ENCODE data around the gene RASGRP1. TPM values are rescaled to one million over a fixed set of nuclear protein-coding genes. Genes with fewer than 3 reads are reported as not detected.

The RASGRP1 gene
- total RNA-seq, 1 experiment from 2014 or later = 0.85 TPM

DNA sequence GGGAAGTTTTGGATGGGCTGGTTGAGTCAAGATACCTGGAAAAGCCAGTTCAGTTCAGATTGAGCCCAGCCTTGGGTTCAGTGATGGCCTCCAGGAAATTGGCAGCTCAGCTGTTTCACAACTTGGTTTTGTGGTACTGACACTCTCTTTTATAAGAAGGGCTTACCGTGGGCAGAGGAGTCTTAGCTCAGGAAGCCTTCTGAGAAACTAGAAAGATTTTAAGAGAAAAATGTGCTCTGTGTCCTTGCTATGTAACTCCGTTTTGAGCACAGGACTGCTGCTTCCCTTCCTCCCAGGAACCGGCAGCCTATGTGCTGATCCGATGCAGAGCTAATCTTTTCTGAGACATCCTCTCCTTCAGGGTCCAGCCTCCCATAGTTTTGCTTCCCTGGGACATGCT lies 46.6 kb upstream of the RASGRP1 start:
- H2BK120ac ChIP-seq (ENCODE audit: low read depth, low read length, poor library complexity, severe bottlenecking) = no peak overlapping the region
- WGBS (ENCODE audit: extremely low coverage, insufficient read length, low lambda C conversion rate) = no CpG with 5 or more reads among the region's 4 CpGs
- no peaks in the 10 kb centered on the region for H3K23me2 ChIP-seq (ENCODE audit: insufficient read length, low read depth, low read length, poor library complexity, severe bottlenecking)

More for the DNA sequence above, 46.6 kb upstream of the RASGRP1 start:
- Histone ChIP-seq H3K9ac (ENCODE audit: extremely low read depth, insufficient read length, low read length) (no peak overlapping the region), H4K8ac (replicated peaks; ENCODE audit: insufficient read length, low read depth, low read length) (no peak overlapping the region), H3K4me2 (ENCODE audit: insufficient read depth, insufficient read length, low read length) (no peak overlapping the region), H3K79me1 (ENCODE audit: insufficient read depth, low read depth, low read length, poor library complexity, severe bottlenecking) (no peaks in the 10 kb centered on the region), H3K79me2 (ENCODE audit: insufficient read depth, low read length) (no peaks in the 10 kb centered on the region), H3K4me1 (ENCODE audit: insufficient read depth, low read length) (0 out of 2 replicates have a peak, but pooled peaks cover 3% of the 10 kb centered on the region), H3K14ac (ENCODE audit: insufficient read depth, low read length) (no peak overlapping the region), H3K4ac (ENCODE audit: low read depth, low read length) (no peak overlapping the region), H2BK15ac (ENCODE audit: low read depth, low read length) (no peak overlapping the region), H4K20me1 (ENCODE audit: control insufficient read depth, insufficient read depth, insufficient read length) (no peaks in the 10 kb centered on the region), H3K9me3 (ENCODE audit: control insufficient read depth, low read depth, low read length) (no peaks in the 10 kb centered on the region), H2AK5ac (ENCODE audit: insufficient read length, low read length) (no peak overlapping the region), H3K23ac (ENCODE audit: insufficient read length, low read depth, low read length) (no peak overlapping the region), H4K91ac (ENCODE audit: insufficient read length, low read depth, low read length) (no peak overlapping the region), H2BK5ac (ENCODE audit: insufficient read length, low read length) (no peak overlapping the region), H3K18ac (ENCODE audit: insufficient read length, low read depth, low read length) (no peak overlapping the region), H3T11ph (ENCODE audit: low read length) (no peak overlapping the region), H2BK20ac (ENCODE audit: low read depth, low read length, poor library complexity, severe bottlenecking) (no peak overlapping the region), H3K56ac (ENCODE audit: insufficient read length, low read depth, low read length) (no peak overlapping the region), H3K27me3 (ENCODE audit: insufficient read depth, low read length) (no peaks in the 10 kb centered on the region), H3K27ac (ENCODE audit: insufficient read length, low read depth, low read length) (no peak overlapping the region), H2AFZ (ENCODE audit: low read length) (no peak overlapping the region), H2BK12ac (ENCODE audit: insufficient read length, low read depth, low read length) (no peak overlapping the region), H4K5ac (ENCODE audit: insufficient read length, low read depth, low read length) (no peak overlapping the region)
- no peaks in the 10 kb centered on the region for H3K36me3 Mint-ChIP-seq (ENCODE audit: insufficient read depth in 1 of 3, low read depth in 3 of 3)
- H3K4me3 Mint-ChIP-seq = no peak overlapping the region
- TF ChIP-seq, protein P1, sequence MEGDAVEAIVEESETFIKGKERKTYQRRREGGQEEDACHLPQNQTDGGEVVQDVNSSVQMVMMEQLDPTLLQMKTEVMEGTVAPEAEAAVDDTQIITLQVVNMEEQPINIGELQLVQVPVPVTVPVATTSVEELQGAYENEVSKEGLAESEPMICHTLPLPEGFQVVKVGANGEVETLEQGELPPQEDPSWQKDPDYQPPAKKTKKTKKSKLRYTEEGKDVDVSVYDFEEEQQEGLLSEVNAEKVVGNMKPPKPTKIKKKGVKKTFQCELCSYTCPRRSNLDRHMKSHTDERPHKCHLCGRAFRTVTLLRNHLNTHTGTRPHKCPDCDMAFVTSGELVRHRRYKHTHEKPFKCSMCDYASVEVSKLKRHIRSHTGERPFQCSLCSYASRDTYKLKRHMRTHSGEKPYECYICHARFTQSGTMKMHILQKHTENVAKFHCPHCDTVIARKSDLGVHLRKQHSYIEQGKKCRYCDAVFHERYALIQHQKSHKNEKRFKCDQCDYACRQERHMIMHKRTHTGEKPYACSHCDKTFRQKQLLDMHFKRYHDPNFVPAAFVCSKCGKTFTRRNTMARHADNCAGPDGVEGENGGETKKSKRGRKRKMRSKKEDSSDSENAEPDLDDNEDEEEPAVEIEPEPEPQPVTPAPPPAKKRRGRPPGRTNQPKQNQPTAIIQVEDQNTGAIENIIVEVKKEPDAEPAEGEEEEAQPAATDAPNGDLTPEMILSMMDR (conservative IDR thresholded peaks at IDR 0.05) = no peak
- no peaks in the 10 kb centered on the region for H3K9me3 Mint-ChIP-seq
- peaks cover 3% of the 10 kb centered on the region for H3K27me3 Mint-ChIP-seq (ENCODE audit: low read depth)
- peaks cover 7 to 13% of the 10 kb centered on the region in 2 experiments for H3K4me1 Mint-ChIP-seq
- no peak overlapping the region for H3K27ac Mint-ChIP-seq
- DNase-seq = no peak
